T-helper 1 cell (primary cell): Measurements from ENCODE around the gene WWC1.
"Not testable (repeated sequence)": the region's sequence is repeated elsewhere in the genome, so short reads cannot be mapped to it uniquely, and the experiment has no call there.

Source experiments
- DNase-seq, 5 donors: peaks; one replicate each; pipeline ENCODE4 v3.0.0-alpha.2; 2012 to 2020

WWC1 gene

DNA sequence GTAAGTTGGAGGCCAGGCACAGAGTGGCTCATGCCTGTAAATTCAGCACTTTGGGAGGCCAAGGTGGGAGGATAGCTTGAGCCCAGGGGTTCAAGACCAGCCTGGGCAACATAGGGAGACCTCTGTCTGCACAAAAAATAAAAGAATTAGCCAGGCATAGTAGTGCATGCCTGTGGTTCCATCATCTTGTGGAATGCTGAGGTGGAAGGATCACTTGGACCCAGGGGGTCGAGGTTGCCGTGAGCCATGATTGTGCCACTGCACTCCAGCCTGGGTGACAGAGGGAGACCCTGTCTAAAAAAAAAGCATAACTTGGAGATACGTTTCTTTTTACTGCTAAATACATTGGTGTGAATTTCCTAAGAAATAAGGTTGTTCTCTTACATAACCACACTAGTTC is 19.1 kb downstream of the WWC1 start:
- DNase-seq, result not testable (repeated sequence)

DNA sequence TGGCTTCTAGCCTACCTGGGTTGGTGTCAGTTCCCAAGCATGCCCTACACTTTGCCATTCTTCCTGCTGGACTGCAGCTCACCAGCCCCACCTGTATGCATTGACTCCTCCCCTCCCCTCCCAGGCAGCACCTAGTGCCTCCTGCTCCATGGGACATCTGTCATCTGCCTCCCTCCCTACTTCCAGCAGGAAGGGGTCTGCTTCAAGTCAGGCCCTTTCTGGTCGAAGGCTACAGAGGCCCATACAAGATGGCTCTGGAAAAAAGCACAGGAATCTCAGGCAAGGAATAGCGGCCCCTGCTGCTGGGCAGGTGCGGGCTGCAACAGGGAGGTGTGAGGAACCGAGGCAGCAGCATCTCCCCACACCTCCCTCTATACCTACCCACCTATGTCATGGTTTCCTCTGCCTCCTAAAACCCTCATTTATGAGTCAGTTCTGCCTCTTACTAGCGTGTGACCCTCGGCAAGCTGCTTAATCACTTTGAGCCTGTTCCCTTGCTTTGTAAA is 19.7 kb downstream of the WWC1 start:
- no peak for DNase-seq

DNA sequence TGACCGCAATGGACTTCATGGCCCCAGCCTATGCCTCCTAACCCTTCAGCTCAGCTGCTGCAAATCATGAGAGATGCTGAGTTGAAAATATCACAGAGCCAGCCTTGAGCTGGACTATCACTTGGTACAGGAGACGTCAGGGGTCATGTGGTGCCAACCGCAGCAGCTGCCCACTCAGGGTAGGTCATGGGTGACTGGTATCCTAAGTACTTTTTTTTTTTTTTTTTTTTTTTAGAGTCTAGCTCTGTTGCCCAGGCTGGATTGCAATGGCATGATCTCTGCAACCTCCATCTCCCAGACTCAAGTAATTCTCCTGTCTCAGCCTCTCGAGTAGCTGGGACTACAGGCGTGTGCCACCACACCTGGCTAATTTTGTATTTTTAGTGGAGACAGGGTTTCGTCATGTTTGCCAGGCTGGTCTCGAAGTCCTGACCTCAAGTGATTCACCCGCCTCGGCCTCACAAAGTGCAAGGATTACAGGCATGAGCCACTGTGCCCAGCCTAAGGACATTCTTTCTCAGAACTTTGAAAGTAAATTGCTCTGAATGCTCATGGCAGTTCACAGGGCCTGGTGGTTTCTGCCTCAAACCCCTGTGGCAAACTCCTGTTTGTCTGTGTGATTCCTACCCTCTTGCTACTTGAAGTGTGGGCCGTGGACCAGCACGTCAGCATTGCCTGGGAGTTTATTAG is 21.3 kb downstream of the WWC1 start:
- no peak for DNase-seq

DNA sequence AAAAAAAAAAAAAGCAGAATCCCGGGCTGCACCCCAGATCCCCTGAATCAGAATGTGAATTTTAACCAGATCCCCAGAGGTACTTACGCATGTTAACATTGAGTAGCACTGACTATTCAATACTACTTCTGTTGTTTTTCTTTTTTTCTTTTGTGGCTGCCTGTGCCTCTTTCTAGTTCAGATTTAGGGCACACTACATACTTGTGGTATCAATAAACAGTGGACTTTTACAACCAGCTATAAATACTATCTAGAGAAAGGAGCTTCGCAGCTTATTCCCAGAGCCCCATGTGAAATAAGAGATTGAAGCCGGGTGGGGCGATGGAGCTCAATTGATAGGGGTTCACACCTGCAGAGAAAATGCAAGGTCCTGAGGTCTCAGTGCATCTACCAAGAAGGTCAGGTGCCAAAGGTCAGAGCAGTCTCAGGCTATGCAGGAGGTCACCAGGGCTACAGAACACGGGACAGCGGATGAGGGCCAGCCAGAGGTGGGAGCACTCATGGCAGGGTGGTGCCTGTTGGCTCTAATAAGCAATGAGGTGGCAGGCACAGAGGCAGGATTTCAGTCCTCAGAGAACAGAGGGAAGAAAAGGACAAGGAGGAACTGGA is 22.3 kb downstream of the WWC1 start:
- no peak for DNase-seq

DNA sequence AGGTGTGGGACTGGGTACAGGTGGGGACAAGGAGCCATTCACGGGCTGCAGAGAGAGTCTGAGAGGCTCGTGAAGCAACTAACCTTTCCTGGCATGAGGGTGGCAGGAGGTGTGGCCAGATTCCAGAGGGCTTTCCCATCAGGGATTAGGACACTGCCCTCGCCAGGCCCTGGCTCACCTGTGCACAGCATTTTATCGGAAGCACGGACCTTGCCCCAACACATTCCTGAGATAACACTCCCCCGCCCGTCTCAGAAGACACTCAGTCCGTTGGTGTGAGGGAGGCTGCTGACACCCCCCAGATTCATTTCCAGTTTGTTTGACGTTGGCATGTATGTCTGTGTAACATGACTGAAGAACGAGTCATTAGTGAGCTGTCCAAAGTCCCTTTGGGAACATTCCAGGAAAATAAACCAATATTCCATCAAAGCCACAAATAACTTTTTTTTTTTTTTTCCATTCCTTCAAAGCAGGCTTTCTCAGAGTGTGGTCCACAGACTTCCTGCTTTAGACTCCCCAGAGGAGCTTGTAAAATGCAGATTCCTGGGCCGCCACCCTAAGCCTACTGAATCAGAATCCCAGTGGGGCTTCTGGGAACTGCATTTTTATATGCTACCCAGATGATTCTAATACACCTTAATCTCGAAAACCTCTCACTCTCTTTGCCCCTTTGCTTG is 23.4 kb downstream of the WWC1 start:
- DNase-seq, result no peak

DNA sequence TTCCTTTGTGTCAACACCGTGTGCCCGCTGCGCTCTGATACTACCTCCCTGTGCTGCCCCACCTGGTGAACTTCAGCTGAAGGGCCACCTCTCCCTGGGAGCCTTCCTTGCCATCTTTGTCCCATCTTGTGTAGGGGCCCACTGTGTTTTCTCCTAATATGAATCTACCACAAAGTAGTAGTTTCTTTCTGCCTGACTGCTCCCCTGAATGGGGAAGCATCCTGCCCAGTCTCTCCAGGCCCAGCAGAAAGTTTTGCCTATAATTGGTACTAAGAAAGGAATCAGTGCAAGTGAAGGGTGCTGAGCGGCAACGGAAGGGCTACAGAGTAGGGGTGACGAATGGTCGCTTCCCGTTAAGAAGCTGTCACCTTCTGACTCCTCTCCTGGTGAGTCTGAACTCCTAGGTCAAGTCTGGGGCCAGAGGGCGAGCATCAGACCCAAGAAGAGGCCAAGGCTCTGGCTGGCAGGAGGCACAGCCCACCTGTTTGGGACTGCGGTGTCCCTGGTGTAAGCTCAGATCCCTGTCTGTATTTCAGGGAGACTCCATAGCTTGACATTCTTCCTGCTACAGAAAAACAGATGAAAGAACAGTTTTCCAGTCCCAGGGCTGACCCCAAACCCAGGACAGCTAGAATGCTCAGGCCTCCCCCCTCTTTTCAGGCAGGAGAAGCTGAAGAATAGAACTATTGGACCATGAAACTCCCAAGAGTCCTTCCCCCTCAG is 24.1 kb downstream of the WWC1 start:
- DNase-seq, result no peak

DNA sequence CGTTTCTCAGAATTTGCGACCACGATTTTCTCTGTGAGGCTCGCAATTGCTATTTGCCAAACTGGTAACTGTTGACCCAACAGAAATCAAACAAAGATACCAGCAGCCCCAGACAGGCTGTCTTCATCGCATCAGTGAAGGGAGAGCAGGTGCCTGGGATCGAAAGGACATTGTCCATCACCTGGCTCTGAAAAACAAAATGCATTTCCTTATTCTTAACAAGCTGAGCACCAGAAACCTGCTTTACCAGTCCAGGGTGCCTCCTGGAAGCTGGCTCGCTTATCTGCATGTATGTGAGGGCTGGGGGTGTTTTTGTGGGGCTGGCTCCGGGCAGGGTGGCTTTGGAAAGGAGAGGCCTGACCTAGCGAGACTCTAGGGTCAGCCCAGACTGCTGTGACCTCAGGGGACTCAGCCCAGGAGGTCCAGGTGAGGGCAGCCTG is 24.7 kb downstream of the WWC1 start:
- no peak for DNase-seq

DNA sequence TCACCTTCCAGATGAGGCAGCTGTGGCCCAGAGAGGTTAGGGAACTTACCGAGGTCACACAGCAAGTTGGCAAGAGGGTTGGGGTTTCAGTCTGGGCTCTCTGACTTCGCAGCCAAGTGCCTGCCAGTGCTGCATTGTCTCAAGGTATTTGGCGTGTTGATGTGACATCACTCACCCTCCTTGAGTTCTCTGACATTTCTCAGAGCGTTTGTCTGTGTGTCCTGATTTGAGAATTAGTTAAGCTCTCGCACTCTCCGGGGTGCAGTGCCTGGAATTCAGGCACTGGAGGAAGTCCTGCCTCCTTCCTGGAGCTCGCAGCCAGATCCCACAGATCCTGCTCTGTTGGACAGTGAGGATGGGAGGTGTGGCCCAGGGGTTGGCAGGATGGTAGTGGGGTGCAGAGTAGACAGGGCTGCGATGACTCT is 25.7 kb downstream of the WWC1 start:
- no peak for DNase-seq

DNA sequence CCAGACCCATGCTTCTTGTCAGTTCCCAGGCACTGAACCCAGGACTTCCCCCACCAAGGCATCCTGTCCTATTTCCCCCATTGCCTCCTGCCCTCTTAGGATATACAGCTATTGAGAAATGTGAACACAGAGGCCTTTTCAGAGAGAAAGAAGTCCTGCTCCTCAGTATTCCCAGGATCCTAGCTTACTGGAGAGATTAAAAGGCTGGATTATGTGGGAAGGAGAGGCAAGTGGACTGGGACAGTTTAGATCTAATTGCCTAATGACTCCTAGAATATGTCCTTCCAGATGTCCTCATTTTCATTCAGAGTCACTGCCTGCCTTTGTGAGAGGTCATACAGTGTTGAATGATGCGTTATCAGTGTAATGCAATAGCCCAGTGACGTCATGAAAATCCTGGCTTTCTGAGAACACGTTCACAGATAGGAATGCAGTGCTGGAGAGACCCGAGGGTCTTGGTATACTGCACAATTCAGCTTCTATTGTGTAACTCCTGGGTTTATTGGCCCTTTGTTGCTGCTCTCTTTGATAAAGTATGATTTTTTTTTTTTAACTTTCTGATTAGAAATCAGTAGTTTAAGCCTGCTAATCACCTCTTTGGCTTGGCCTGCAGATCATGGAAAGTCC is 26.2 kb downstream of the WWC1 start:
- DNase-seq, result no peak

DNA sequence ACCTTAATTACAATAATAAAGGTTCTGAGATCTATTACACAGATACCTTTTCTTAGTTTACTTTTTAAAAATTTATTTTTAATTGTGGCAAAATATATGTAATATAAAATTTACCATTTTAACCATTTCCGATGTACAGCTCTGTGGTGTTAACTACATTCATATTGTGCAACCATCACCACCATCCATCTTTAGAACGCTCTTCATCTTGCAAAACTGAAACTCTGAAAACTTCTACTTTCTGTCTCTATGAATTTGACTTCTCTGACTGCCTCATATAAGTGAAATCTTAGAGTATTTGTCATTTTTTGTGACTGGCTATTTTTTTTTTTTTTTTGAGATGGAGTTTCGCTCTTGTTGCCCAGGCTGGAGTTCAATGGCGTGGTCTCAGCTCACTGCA is 26.8 kb downstream of the WWC1 start:
- DNase-seq, result no peak

DNA sequence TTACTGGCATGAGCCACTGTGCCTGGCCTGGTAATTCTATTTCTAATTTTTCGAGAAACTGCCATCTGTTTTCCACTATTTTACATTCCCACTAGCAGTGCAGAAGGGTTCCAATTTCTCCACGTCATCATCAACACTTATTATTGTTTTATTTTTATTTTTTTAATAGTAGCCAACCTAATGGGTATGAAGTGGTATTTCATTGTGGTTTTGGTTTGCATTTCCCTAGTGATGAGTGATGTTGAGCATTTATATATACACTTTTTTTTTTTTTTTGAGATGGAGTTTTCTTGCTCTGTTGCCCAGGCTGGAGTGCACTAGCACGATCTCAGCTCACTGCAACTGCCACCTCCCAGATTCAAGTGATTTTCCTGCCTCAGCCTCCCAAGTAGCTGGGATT is 28.3 kb downstream of the WWC1 start:
- no peak for DNase-seq

DNA sequence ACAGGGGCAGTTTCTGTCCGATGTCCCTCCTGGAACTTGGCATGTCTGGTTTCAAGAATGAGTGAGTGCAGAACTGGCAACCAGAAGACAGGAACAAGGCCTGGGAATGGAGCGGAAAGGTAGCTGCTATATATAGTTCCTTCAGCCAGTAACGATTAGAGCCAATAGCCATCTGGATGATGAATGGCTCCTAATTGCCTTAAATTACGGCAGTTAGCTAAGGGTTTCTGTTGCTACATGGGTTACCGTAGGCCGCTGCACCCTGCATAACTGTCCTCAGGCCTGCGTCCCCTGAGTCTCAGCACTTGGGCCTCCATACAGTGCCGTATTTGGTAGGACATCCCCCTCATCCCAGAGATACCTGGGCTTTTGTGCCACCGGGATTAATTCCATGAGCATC is 29.4 kb downstream of the WWC1 start:
- DNase-seq, result no peak

DNA sequence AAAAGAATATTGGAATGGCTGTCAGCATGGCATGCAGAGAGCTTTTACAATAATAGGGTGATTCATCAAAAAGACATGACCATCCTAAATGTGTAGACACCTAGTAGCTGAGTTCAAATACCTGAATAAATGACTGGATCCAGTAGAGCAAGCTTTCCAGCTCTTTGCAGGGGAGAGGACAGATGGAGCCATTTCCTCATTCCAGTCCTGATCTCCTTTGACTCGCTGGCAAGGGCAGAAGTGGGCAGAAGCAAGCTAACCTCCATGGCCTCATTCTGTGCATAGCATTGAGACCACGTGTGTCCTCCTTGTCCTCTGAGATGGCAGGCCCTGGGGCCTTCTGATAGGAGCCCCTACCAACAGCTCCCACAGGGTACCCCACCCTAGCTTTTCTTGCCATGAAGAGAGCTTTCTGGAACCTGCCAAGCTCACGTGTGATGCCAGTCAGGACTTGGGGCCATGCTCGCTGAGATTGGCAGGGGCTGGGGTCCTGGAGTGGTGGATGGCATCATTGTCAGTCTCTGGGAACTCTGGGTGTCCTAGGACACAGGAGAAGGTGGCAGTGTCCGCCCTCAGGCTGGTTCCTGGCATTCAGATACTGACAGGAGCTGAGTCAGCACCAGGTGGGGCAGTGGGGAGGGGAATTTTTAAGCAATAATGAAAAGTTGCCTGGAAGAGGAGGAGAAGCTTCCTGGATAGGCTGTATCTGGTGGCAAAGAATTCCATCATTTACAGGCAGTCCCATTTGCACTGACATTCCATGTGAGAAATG is 33.6 kb downstream of the WWC1 start:
- no peak for DNase-seq

DNA sequence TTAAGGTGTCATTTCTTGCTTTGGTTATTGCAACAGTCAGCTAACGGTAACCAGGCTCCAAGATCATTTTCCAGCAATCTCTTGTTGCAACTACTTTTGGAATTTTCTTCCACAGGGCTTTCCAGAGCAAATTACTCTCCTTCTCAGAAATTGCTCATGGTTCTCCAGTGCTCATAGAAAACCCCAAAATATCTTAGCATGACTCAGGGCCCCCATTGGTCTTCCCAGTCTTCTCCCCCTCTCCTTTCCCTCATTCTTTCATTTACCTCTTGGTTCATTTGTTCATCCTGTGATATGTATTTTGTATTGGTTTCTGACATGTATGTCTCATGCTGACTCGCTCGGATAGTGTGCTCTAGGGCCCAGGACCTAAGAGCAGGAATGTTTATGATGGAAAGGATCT is 35.6 kb downstream of the WWC1 start:
- DNase-seq, result no peak

DNA sequence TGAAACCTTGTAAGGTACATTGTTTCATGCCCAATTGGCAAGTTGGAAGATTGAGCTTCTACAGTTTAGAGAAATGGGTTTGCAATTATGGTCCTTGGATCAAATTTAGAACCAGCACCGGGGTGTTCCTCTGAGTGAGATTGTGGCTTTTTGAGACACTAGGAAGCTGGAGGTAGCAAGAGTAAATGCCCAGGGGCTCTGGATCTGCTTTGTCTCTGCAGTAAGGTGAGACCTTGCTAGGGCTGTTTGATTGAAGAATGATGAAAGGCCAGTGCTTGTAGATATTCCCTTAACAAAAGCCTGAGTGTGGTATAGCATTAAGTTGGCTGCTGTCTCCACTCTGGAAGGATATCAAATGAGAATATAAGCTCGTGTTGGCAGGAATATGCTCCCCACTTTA is 36.0 kb downstream of the WWC1 start:
- DNase-seq, result no peak

DNA sequence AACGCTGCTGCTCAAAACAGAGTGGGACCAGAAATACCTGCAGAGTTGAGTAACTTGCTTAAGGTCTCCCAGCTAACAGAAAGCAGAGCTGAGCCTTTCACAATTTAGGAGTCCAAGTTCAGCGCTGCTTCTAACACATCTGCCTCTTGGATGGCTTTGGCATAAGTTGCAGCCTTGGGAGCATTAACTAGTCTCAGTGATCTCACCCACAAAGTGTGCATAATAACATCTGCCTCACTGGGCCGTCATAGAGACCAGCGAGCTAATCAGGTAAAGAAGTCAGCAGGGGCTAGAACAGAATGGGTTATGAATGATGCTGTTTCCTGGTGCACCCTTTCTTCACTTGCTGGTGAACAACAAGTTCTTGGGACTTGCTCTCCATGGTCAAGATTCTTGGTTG is 36.5 kb downstream of the WWC1 start:
- DNase-seq, result no peak

DNA sequence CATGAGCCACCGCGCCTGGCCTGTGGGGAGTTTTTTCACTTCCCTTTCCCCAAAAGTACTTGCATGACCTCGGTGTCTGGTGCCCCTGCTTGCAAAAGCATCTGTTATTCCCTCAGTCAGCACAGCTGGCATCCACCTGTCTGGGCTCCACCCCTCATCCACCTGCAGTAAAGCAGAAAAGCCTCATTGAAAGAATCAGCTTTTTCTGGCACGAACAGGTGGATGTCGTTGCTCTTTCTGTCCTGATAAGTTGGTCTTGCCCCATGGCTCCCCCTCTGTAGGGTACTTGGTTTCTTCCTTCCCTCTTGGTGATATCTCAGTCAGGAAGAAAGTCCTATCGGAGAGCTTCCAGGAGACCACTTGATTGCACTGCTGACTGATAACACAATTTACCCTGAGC is 37.4 kb downstream of the WWC1 start:
- no peak for DNase-seq

DNA sequence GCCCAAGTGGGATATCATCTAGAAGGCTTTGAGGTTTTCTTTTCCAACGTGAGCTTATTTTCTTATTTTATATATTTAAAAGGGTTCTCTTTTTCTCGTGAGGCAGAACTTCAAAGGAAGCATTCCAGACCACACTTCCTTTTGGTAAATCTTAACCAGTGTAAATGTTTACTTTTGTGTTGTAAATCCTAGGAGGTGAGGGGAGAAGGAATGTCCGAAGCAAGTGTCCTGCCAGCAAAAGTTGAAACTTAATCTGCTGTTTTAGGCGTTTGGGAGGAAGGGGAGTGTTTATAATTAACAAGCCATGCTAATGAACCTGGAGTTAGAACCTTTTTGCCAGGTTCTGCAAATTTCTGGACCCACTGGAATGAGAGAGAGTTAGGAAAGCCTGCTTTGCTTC is 37.9 kb downstream of the WWC1 start:
- DNase-seq, result no peak

DNA sequence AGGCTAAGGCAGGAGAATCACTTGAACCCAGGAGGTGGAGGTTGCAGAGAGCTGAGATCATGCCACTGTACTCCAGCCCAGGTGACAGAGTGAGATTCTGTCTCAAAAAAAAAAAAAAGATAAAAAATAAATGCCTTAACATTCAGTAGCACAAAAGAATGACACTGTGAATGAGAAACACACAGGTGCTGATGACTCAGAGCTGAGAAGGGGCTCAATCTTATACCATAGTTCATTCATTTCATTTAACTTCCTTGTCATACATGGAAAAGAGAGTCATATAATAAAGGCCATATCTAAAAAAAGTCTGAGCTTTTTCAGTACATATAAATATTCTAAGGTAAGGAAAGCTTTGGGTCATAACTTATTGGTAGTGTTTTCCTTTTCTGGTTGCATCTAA is 40.6 kb downstream of the WWC1 start:
- DNase-seq, result no peak

DNA sequence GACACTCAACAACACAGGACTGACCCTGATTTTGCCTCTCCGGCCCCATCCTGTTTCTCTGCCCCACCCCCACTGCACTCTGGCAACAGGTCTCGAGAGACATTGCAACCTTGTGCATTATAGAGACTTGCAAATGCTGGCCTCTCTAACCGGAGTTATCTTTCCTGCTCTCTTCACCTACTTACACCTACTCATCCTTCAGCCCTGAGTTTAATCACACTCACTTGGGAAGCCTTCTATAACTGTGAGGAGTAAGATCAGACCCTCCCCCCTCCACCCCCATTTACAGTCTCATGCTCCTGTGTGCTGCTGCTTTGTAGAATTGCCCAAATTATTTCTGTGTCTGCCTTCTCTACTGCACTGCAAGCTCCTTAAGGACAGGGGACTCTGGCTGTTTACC is 42.8 kb downstream of the WWC1 start:
- DNase-seq, result no peak

DNA sequence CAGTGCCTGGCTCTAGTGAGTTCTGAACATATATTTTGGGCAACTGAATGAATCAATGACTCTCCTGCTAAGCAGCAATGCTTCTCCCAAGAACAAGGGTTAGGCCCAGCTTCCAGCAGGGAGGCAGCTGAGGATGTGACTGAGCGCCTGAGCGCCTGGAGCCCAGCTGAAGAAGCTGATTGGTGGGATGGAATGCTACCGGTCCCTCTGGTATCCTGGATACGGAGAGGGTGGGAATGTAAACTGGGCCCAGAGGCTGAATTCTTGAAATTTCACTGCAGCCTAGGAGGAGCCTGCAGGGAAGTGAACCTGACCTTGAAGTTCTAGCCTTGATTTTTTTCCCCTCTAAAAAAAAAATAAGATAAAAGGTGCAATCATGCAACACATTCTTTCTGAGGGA is 43.2 kb downstream of the WWC1 start:
- DNase-seq, result no peak

DNA sequence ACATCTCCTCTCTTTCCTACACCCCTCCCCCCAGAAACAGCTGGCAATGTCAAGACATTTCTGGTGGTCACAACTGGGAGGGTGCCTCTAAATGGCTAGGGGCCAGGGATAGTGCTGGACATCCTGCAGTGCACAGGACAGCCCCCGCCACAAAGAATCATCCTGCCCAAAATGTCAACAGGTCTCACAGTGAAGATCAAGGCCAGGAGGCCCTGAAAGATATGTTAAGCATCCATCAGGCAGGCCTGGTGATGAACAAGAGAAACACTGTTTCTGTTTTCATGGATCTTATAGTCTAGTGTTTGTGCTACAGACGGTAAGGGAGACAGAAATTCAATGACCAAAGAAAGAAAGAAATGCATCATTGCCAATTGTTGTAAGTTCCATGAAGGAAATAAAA is 45.9 kb downstream of the WWC1 start:
- no peak for DNase-seq
